PC-3 (cell line): Measurements from ENCODE around the gene GALNTL6.

ENCODE experiments used
- EZH2 ChIP-seq: fragments of 300-600 bp; sonication (generic); IDR thresholded peaks from one replicate; pipeline ENCODE4 v1.6.1; 2017; ENCODE audit warnings: antibody characterized with exemption, mild to moderate bottlenecking, low read length; ENCODE audit not compliant: unreplicated experiment
- TF ChIP-seq, protein P1 (sequence below): fragments of 300-600 bp; sonication (generic); conservative IDR thresholded peaks from 2 replicates; pipeline ENCODE4 v1.5.1; 2017; ENCODE audit warnings: antibody characterized with exemption, low read depth, mild to moderate bottlenecking, low read length

DNA sequence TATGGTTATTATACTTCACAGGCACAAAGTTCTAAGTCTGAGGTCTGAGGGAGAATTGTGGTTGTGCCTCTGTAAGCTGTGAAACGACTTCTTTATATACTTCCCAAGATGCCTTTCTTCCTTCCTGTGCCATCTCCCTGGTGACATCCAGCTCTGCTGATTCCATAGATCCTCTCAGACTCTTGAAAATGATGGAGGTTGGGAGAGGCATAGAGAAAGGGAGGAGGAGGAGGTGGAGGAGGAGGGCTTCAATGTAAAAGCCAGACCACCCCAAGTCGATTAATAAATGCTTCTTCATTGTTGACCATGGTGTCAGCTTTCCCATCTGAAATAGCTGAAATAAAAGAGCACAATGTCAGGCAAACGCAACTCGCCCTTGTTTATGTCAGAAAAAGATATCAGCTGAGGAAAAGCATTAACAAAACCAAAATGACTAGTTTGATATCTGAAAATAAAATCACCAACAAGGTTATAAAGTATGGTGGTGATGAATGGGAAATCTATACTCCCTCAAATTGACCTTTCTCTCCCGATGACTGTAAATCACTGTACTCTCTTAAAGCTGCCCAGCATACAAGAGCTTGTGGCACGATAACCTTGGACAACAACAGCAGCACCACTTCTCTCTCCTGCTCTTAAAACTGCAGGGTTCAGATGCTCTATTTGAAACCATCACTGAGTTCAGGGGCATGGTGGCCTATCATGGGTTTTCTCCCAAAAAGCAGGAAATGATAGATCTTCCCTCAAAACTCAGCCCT, 1125.0 kb downstream of the GALNTL6 start:
- TF ChIP-seq, protein P1, sequence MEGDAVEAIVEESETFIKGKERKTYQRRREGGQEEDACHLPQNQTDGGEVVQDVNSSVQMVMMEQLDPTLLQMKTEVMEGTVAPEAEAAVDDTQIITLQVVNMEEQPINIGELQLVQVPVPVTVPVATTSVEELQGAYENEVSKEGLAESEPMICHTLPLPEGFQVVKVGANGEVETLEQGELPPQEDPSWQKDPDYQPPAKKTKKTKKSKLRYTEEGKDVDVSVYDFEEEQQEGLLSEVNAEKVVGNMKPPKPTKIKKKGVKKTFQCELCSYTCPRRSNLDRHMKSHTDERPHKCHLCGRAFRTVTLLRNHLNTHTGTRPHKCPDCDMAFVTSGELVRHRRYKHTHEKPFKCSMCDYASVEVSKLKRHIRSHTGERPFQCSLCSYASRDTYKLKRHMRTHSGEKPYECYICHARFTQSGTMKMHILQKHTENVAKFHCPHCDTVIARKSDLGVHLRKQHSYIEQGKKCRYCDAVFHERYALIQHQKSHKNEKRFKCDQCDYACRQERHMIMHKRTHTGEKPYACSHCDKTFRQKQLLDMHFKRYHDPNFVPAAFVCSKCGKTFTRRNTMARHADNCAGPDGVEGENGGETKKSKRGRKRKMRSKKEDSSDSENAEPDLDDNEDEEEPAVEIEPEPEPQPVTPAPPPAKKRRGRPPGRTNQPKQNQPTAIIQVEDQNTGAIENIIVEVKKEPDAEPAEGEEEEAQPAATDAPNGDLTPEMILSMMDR, result no peak
- no peak for TF ChIP-seq EZH2
